ENCODE data around the gene GHRHR.

DNA sequence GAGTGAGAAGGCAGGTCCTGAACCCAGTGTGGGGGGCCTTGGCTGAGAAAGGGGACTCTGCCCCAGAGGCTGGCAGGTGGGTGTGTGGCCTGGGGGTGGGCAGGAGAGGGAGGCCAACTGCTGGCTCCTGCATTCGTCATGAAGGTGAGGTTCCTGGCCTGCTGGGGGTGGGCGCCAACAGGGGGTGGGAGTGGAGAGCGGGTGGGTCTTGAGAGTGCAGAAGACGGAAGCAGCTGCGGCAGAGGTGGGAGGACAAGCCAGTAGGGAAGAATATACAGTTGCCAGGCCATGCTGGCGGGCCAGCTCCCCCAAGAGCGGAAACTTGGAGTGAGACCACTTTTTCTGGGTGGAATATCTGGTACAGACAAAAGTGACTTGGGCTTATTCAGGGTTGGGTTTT, 23.4 kb downstream of the GHRHR start:
- TF ChIP-seq EZH2phosphoT487 (IDR thresholded peaks at IDR 0.05; ENCODE audit: insufficient read depth, low read depth) (no peak), EZH2 (IDR thresholded peaks at IDR 0.05; ENCODE audit: insufficient read depth, poor library complexity, severe bottlenecking) (no peak)

Data from GM23248 (cell line).